Stomach (tissue), 9 donors: ENCODE results near the gene PCDHGC3. TPM values are rescaled to one million over a fixed set of nuclear protein-coding genes. Genes with fewer than 3 reads are reported as not detected.

Source experiments
- DNase-seq, 2 donors: peaks; one replicate each; pipeline versions ENCODE4 v3.0.0 to v3.0.0-alpha.2; 2013 to 2019
- H3K27ac ChIP-seq, 5 donors: fragments of 200-600 bp in 4 of 5; sonication (generic) in 4 of 5; one replicate each; pipeline ENCODE4 v1.5.1; 2013 to 2019; ENCODE audit warnings: mild to moderate bottlenecking in 1 of 5, moderate library complexity in 1 of 5
- H3K27me3 ChIP-seq, 3 donors: fragments of 200-600 bp; sonication (generic); one replicate each; pipeline ENCODE4 v1.5.1; 2017 to 2019; ENCODE audit warnings: mixed run types in 1 of 3
- H3K36me3 ChIP-seq, 4 donors: fragments of 200-600 bp; sonication (generic); 1 replicate in 3 of 4; 2 replicates in 1 of 4; pipeline ENCODE4 v1.5.1; 2016 to 2019
- H3K4me1 ChIP-seq, 4 donors: fragments of 200-600 bp; sonication (generic); one replicate each; pipeline ENCODE4 v1.5.1; 2016 to 2019
- H3K4me3 ChIP-seq, 4 donors: fragments of 200-600 bp; sonication (generic) in 3 of 4; one replicate each; pipeline ENCODE4 v1.5.1; 2016 to 2019; ENCODE audit warnings: mild to moderate bottlenecking in 1 of 4
- H3K9me3 ChIP-seq, 4 donors: fragments of 200-600 bp; sonication (generic); one replicate each; pipeline ENCODE4 v1.5.1; 2016 to 2019
- EP300 ChIP-seq: sonication (generic); formaldehyde crosslinking; IDR thresholded peaks from one replicate; pipeline ENCODE4 v1.6.1; 2017; ENCODE audit warnings: antibody characterized with exemption
- POLR2A ChIP-seq, 4 donors: fragments of 450-650 bp; IDR thresholded peaks; one replicate each; pipeline ENCODE4 v1.6.1; 2016; ENCODE audit warnings: antibody characterized with exemption in 4 of 4, control low read depth in 2 of 4, mild to moderate bottlenecking in 1 of 4, moderate library complexity in 1 of 4
- POLR2AphosphoS5 ChIP-seq, 3 donors: sonication (generic); formaldehyde crosslinking; IDR thresholded peaks; one replicate each; pipeline ENCODE4 v1.6.1; 2016; ENCODE audit warnings: antibody characterized with exemption in 3 of 3
- WGBS, 5 donors: extraction: QIAGEN DNeasy Blood & Tissue Kit in 3 of 5; methylation state at CpG; one replicate each; pipeline versions ENCODE4 v1.1.5 to v1.1.7; 2013 to 2018; 5-methylcytosine and 5-hydroxymethylcytosine counted together
- intact Hi-C: fragments of 100-400 bp; cut with DNase I; formaldehyde crosslinking; loops from one replicate; pipeline ENCODE4 v1.15.1; 2023; ENCODE audit warnings: low total_unique reads
- polyA plus RNA-seq, 3 donors: library from polyadenylated mRNA; stranded (reverse); fragments of 200-250 nt; gene quantifications; one replicate each; pipeline ENCODE4 v1.2.3, GENCODE V29; 2013
- total RNA-seq, 5 donors: library from RNA; depleted of rRNA; stranded (reverse); fragments of >200 nt; gene quantifications; one replicate each; pipeline versions ENCODE4 v1.1.0 to v1.2.3, GENCODE V29; 2014 to 2016
- TF ChIP-seq, protein P1 (sequence below), 7 experiments: fragments of 450-650 bp in 4 of 7; fragments of 200-600 bp in 3 of 7; sonication (generic) in 3 of 7; IDR thresholded peaks; one replicate each; pipeline ENCODE4 v1.5.1; 2016 to 2019; ENCODE audit warnings: antibody characterized with exemption in 7 of 7, control low read depth in 2 of 7, mild to moderate bottlenecking in 1 of 7
- donor health status: healthy with polysubstance abuse.
- donor health status: Bipolar disorder and iron deficiency.
- donor health status: healthy.

Gene PCDHGC3
- total and polyA plus RNA-seq, 8 donors: 7.6 to 35.8 (median 20.0) TPM

- H3K4me3 ChIP-seq: peak overlapping the region; percentile 53 to 57 (median 54)
- H3K9me3 ChIP-seq: no peaks in the 10 kb centered on the region
- peak overlapping the region; percentile 11 to 92 (median 86) for H3K27ac ChIP-seq
- TF ChIP-seq, protein P1, sequence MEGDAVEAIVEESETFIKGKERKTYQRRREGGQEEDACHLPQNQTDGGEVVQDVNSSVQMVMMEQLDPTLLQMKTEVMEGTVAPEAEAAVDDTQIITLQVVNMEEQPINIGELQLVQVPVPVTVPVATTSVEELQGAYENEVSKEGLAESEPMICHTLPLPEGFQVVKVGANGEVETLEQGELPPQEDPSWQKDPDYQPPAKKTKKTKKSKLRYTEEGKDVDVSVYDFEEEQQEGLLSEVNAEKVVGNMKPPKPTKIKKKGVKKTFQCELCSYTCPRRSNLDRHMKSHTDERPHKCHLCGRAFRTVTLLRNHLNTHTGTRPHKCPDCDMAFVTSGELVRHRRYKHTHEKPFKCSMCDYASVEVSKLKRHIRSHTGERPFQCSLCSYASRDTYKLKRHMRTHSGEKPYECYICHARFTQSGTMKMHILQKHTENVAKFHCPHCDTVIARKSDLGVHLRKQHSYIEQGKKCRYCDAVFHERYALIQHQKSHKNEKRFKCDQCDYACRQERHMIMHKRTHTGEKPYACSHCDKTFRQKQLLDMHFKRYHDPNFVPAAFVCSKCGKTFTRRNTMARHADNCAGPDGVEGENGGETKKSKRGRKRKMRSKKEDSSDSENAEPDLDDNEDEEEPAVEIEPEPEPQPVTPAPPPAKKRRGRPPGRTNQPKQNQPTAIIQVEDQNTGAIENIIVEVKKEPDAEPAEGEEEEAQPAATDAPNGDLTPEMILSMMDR (IDR thresholded peaks at IDR 0.05): peak in 5 of 7 experiments; percentile 73 to 92 (median 76)
- TF ChIP-seq POLR2A (IDR thresholded peaks at IDR 0.05) (no peak), POLR2AphosphoS5 (IDR thresholded peaks at IDR 0.05) (peak in 1 of 3 donors; percentile 2)
- DNase-seq: peak; percentile 88 to 94
- no peaks in the 10 kb centered on the region for H3K27me3 ChIP-seq
- intact Hi-C loops: no loop called here
- H3K4me1 ChIP-seq: peaks cover 45 to 78% (median 64%) of the 10 kb centered on the region in 4 donors
- peaks cover 27 to 58% (median 44%) of the 10 kb centered on the region in 4 donors for H3K36me3 ChIP-seq
- 9 to 20% (median 17%) methylated on average over 21 to 28 of the region's 28 CpGs for WGBS, 5 donors
Observed at GRCh38 chr5:141512390-141512910, 36.7 kb downstream of the PCDHGC3 start.

GRCh38 chr5:141512911-141513626, 37.3 kb downstream of the PCDHGC3 start:
- no peak for TF ChIP-seq POLR2A (IDR thresholded peaks at IDR 0.05)
- TF ChIP-seq POLR2AphosphoS5 (IDR thresholded peaks at IDR 0.05): peak in 1 of 3 donors; percentile 13
- Histone ChIP-seq H3K9me3 (no peaks in the 10 kb centered on the region), H3K4me3 (peak overlapping the region; percentile 53 to 57 (median 54)), H3K27ac (peak overlapping the region; percentile 28 to 92 (median 86)), H3K27me3 (no peaks in the 10 kb centered on the region), H3K36me3 (peaks cover 27 to 64% (median 47%) of the 10 kb centered on the region in 4 donors), H3K4me1 (peaks cover 39 to 77% (median 60%) of the 10 kb centered on the region in 4 donors)
- intact Hi-C loops: no loop called here
- WGBS, 5 donors: 10 to 31% (median 17%) methylated on average over 38 to 43 of the region's 43 CpGs
- DNase-seq: peak in 1 of 2 donors; percentile 84

GRCh38 chr5:141513627-141514329, 38.0 kb downstream of the PCDHGC3 start:
- TF ChIP-seq POLR2A (IDR thresholded peaks at IDR 0.05): no peak
- TF ChIP-seq POLR2AphosphoS5 (IDR thresholded peaks at IDR 0.05): peak in 1 of 3 donors; percentile 11
- H3K36me3 ChIP-seq: peaks cover 27 to 71% (median 53%) of the 10 kb centered on the region in 4 donors
- peaks cover 36 to 75% (median 59%) of the 10 kb centered on the region in 4 donors for H3K4me1 ChIP-seq
- 20 to 34% (median 23%) methylated on average over 28 to 29 of the region's 29 CpGs for WGBS, 5 donors
- no peaks in the 10 kb centered on the region for H3K9me3 ChIP-seq
- H3K27me3 ChIP-seq: no peaks in the 10 kb centered on the region
- peak in 1 of 2 donors; percentile 93 for DNase-seq
- intact Hi-C loops: no loop called here
- H3K4me3 ChIP-seq: peak overlapping the region; percentile 53 to 57 (median 54)
- peak overlapping the region; percentile 28 to 92 (median 86) for H3K27ac ChIP-seq

GRCh38 chr5:141514330-141515133, 38.8 kb downstream of the PCDHGC3 start:
- TF ChIP-seq EP300: no peak
- TF ChIP-seq, protein P1 (IDR thresholded peaks at IDR 0.05): no peak
- TF ChIP-seq POLR2A (IDR thresholded peaks at IDR 0.05): no peak
- TF ChIP-seq POLR2AphosphoS5 (IDR thresholded peaks at IDR 0.05): no peak
- Histone ChIP-seq H3K9me3 (no peaks in the 10 kb centered on the region), H3K4me1 (peaks cover 35 to 74% (median 54%) of the 10 kb centered on the region in 4 donors), H3K27me3 (no peaks in the 10 kb centered on the region), H3K4me3 (peak overlapping the region in 3 of 4 donors; percentile 53 to 57 (median 56)), H3K36me3 (peaks cover 27 to 78% (median 61%) of the 10 kb centered on the region in 4 donors), H3K27ac (peak overlapping the region; percentile 6 to 92 (median 86))
- 60 to 75% (median 67%) methylated on average over 4 to 6 of the region's 6 CpGs for WGBS, 5 donors
- intact Hi-C loops: no loop called here
- no peak for DNase-seq
